HL-60 (cell line): ENCODE results near the gene CALU.

Experiments
- DNase-seq, 2 experiments: peaks; one replicate each; pipeline ENCODE4 v3.0.0-alpha.2; 2010 to 2020; ENCODE audit warnings: low read depth in 1 of 2, low spot score in 1 of 2
- H3K27ac ChIP-seq: fragments of 250-450 bp; sonication (Bioruptor Pico); replicated peaks from 2 replicates; pipeline ENCODE4 v1.5.1; 2020; ENCODE audit warnings: mild to moderate bottlenecking, moderate library complexity
- H3K27me3 ChIP-seq: fragments of 250-450 bp; sonication (Bioruptor Pico); 2 replicates; pipeline ENCODE4 v1.5.1; 2021; ENCODE audit warnings: mild to moderate bottlenecking, moderate library complexity; ENCODE audit not compliant: insufficient read depth, poor library complexity, severe bottlenecking
- H3K4me3 ChIP-seq: replicated peaks from 2 replicates; pipeline ENCODE4 v1.5.1; 2011; ENCODE audit warnings: mild to moderate bottlenecking, control low read depth, low read length; ENCODE audit not compliant: insufficient read depth
- CTCF ChIP-seq: IDR thresholded peaks from one replicate; pipeline ENCODE4 v1.5.1; 2011; ENCODE audit warnings: low read length, control low read depth, inconsistent platforms; ENCODE audit not compliant: insufficient read depth
- GABPA ChIP-seq: IDR thresholded peaks from 2 replicates; pipeline ENCODE4 v1.6.1; 2012; ENCODE audit warnings: low read depth
- POLR2AphosphoS5 ChIP-seq: IDR thresholded peaks from 2 replicates; pipeline ENCODE4 v1.6.1; 2012; ENCODE audit warnings: low read depth
- REST ChIP-seq: IDR thresholded peaks from 2 replicates; pipeline ENCODE4 v1.6.1; 2012; ENCODE audit warnings: low read depth; ENCODE audit not compliant: insufficient replicate concordance
- SPI1 ChIP-seq: IDR thresholded peaks from 2 replicates; pipeline ENCODE4 v1.6.1; 2012; ENCODE audit warnings: low read depth, mild to moderate bottlenecking, borderline replicate concordance

CALU gene

GRCh38 chr7:128731184-128731583 lies 8.0 kb upstream of the CALU start:
- no peak overlapping the region for H3K4me3 ChIP-seq
- DNase-seq: peak in 1 of 2 experiments; percentile 7
- no peaks in the 10 kb centered on the region for H3K27me3 ChIP-seq
- H3K27ac ChIP-seq: no peak overlapping the region
- TF ChIP-seq CTCF: no peak
- TF ChIP-seq GABPA: no peak
- no peak for TF ChIP-seq POLR2AphosphoS5
- TF ChIP-seq SPI1: no peak
- TF ChIP-seq REST: no peak

GRCh38 chr7:128732521-128733277 lies 6.5 kb upstream of the CALU start:
- Histone ChIP-seq H3K4me3 (no peak overlapping the region), H3K27me3 (no peaks in the 10 kb centered on the region), H3K27ac (no peak overlapping the region)
- no peak for TF ChIP-seq GABPA
- no peak for TF ChIP-seq REST
- TF ChIP-seq CTCF: no peak
- no peak for TF ChIP-seq SPI1
- TF ChIP-seq POLR2AphosphoS5: no peak
- no peak for DNase-seq

- DNase-seq: no peak
- Histone ChIP-seq H3K4me3 (no peak overlapping the region), H3K27me3 (no peaks in the 10 kb centered on the region), H3K27ac (no peak overlapping the region)
- TF ChIP-seq SPI1 (peak; percentile 31; the same call in 1 of the 2 replicates), CTCF (no peak), REST (no peak)
Measured at GRCh38 chr7:128733278-128733645, 5.9 kb upstream of the CALU start.
